DMS114 treated with DMSO at 0.1 percent for 48 hours (cell line): Measurements from ENCODE around the gene MRPS23.

ENCODE experiments used
- DNase-seq: peaks from one replicate; lab custom pipeline; 2025; ENCODE audit not compliant: unreplicated experiment; lab: John Stamatoyannopoulos, UW

The MRPS23 gene

GRCh38 chr17:57838857-57839570, 10.8 kb downstream of the MRPS23 start:
- DNase-seq: no peak

- no peak for DNase-seq
Measured at GRCh38 chr17:57838453-57838852, 11.4 kb downstream of the MRPS23 start.

DNA sequence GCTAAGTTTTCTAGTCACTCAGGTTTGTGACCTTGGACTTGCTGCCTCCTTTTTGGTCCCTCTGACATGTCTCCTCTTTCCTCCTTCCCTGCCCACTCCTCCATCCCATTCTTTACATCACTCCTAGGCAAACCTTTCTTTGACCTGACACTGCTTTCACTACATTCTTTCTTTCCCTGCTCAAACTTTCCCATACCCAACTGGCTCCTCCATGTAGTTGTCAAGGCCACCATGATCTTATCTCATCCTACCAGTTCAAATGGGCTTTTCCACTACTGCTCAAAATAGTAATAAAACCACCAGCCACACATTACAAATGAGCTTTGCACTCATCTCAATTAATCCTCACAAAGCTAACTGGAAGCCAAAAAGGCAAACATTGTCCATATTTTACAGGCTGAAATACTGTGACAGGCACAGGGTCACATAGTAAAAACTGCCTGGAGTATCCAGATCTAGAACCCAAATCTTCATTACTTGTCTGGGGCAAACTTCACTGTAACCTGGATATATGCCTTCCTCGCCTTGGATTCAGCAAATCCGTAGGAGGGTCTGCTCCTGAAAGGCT, 14.4 kb downstream of the MRPS23 start:
- no peak for DNase-seq

DNA sequence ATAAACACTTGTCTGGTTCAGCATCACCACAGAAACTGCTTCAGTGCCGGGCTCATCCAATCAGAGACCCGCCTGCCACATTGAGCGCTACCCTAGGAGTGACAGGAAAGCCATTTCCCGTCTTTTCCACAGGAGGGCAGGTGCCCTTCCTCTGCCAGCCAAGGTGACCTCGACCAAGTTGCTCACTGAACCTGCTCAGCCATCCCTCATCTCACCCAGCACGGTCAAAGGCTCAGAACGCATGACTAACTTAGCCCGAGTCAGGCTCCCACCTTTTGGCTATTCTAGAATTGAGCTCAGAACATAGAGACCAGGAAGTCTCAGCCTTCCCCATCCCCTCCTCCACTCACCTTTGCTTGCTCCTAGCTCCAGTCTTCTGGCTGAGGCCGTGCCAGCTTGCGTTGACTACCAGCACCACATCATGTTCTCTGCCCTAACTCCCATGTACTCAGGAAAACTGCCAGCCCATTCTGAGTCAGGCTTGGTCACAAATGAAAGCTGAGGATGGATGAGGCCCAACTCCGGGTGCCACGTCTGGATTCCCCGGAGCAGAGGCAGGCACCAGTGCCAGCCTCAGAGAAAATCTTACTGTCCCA, 15.6 kb downstream of the MRPS23 start:
- no peak for DNase-seq

GRCh38 chr17:57833179-57833939, 16.5 kb downstream of the MRPS23 start:
- peak; percentile 37 for DNase-seq

DNA sequence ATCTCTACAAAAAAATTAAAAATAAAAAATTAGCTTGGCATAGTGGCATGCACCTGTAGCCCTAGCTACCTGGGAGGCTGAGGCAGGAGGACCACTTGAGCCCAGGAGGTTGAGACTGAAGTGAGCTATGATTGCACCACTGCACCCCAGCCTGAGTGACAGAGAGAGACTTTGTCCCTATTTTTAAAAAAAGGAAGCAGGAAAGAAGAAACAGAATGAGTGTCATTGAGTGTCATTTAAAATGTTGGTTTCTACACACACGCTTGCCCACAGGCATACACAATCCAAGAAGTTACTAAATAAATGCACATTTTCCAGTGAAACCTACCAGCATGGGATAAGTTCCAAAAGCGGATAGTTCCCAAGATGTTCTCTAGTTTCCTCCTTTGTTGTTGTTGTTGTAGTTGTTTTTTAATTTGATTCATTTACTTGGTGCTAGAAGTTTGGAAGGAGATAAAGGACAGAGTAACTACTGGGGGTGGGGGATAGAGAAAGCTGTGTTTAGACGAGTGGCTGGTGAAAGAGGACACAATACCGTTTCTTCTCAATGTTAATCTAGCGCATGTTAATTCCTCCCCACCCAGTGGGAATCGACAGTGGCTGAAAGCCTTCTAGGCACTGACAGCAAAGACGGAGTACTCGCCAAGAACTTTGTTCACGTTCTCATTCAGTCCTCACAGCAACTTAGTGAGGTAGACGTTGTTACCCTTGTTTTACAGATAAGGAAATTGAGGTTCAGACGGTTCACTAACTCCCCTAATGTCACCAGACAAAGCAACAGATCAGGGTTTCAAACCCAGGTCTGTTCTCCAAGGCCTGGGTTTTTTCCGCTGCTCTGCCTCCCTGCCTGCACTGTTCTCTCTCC, 17.3 kb downstream of the MRPS23 start:
- no peak for DNase-seq

- no peak for DNase-seq
Measured at GRCh38 chr17:57830880-57831279, 19.0 kb downstream of the MRPS23 start.

DNA sequence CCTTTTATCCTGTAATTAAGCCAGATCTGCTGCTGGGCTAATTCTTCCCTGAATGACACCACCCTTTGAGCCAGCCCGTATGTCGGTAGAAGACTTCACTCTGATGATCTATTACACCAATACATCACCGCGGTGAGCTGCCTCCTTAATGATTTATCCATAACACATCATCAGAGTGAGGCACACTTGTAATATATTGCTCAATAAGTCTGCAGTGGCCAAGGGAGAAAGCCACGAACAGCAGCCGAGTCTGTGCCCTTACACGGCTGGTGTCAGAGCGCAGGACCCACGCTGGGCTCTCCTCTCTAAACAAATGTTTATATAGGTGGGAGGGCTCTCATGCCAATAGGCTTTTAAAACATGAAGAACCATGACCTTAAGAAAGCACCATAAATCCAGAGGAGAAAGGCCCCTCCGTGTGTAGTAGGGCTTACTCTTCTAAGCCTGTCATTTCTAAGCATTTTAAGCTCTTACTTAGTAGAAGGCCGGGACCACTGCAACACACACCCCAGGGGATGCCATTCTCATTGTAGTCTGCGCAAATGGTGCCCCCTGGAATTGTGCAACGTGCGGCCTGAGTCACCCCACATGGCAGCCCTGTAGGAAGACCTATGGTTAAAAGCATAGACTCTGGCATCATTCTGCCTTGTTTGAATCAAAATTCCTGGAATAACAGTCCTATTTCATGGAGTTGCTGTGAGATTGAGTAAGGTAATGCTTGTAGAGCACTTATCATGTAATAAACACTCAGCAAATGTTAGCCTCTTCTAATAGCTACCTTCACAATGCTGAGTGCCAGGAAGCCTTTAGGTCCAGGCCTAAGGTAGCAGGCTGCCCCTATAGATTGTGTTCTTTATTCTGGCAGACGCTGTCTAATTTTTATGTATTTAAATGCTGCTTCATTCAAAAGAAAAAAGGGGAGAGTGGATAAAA, 26.1 kb downstream of the MRPS23 start:
- DNase-seq: no peak

GRCh38 chr17:57819867-57820266, 30.0 kb downstream of the MRPS23 start:
- DNase-seq: no peak

DNA sequence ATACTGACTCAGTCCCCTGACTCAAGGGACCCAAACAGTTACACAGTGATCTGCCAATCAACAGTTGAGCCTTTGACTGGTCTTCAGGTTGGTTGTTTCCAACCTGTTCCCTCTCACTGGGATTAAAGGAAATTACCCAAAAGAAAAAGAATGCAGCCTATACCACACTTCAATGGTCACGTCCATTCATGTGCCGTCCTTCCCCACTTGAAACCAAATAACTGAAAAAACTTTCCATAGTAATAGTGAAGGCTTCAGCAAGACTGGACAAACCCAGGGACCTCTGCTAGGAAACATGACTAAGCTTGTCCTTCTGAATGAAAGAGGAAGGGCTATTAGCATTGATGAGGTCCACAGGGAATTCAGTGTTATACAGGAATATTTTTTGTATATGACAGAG, 30.6 kb downstream of the MRPS23 start:
- DNase-seq: no peak

DNA sequence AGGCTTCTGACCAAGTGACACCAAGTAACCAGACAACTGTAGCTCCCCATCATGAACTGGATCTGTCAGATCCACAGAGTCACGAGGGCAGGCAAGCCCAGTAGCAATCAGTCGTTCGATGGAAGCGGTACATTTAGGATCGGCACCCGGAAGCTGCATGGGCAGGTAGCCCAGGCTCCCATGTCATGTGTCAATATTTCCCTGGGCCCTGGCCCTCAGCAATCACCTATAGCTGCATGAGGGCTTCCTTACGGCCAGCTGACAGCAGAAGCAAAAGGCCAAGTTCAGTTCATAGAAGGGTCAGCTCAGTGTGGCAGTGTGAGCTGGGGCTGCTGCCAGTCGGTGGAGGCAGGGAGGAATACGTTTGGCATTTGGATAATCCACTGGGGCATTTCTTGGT, 31.8 kb downstream of the MRPS23 start:
- no peak for DNase-seq

DNA sequence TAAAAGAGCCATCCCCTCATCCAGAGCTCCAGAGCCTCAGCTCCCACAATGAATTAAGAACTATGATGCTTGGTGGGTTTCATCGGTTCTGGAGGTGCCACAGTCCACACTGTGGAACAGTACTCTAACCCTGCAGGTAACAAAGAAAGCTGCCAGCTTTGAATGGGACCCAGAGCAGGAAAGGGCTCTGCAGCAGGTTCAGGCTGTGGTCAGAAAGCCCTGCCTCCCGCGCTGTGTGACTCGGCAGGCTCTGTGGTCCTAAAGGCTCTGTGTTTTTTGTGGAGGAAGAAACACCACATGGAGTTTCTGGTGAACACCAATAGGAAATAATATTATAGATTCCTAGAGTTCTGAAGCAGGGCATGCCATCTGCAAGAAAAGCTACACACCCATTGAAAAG, 32.5 kb downstream of the MRPS23 start:
- DNase-seq: no peak

DNA sequence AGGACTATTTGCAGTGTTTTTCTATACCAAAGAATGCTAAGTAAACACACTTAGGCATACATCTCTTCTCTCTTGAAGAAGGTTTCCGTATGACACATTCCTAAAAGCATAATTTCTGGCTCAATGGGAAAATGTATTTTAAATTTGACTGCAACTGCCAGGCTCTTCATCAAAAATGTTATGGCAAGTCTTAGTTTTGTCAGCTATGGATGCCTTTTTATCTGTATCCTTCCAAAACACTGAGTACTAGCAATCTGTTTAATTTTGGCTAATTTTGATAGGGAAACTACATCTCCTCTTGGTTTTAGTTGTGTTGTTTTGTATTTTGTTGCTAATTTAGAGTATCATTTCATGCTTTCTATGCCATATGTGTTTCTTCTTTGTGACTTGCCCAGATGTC, 35.4 kb downstream of the MRPS23 start:
- no peak for DNase-seq

- no peak for DNase-seq
Measured at GRCh38 chr17:57811638-57812280, 38.1 kb downstream of the MRPS23 start.

DNA sequence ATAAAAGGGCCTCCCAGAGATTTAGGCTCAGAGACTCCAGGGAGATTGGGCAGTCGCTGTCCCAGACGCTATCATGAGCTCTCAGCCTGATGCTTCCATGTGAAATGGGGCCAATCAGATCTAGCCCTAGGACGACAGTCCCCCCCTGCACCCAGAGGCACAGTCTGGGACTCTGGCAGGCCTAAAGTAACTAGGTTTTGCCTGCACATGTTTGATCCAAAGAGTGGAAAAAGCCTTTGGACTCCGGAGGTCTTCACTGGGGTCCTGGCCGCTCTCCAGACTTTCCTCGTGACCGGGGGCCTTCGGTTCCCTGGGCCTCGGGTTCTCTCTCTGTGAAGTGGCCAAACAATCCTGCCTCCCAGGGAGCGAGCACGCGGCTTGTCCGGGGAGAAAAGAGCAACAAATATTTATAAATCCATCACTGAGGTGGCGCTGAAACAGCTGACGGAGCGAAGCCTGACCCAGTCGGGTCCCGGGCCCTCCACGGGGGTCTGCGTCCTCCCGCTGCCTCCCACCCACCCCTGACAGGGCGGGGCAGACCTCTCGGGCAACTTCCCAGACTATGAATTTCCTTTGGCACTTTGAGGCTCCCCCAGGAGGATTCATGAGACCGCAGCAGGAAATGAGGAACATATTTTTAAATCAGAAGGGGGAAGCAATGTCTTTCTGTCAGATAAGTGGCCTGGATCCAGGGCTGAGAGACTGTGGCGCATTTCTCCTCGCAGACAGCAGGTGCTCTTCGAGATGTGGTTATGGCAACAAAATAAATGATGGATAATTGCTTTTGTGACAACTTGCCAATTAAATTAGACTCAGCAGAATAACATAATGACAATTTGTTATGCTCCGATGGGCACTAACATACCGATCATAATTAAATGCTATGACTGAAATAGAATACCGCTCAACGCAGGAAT, 38.9 kb downstream of the MRPS23 start:
- DNase-seq: no peak

DNA sequence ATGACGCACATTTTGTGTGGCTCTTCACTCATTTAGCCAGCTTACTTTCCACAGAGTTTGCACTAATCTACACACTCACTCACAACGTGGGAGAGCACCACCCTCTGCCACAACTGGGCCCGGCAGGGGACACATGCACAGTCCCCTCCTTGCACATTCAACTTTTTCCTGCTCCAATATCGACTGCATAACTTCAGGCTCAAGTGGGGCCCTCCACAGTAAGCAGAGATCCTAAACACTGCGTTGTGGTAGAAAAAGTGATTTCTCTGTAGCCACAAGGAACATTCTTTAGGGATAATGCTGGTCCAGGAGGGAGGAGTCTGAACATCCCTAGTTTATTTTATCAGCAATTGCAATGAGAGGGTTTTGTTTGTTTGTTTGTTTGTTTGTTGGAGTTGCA, 40.0 kb downstream of the MRPS23 start:
- no peak for DNase-seq

DNA sequence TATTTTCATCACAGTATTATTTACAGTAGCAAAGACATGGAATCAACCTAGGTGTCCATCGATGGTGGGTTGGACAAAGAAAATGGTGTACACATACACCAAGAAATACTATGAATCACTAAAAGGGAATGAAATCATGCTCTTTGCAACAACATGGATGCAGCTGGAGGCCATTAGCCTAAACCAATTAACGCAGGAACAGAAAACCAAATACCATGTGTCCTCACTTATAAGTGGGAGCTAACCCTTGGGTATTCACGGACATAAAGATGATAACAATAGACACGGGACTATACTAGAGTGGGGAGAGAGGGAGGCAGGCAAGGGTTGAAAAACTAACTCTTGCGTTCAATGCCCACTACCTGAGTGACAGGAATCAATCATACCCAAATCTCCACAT, 41.0 kb downstream of the MRPS23 start:
- DNase-seq: no peak

GRCh38 chr17:57806167-57806830, 43.5 kb downstream of the MRPS23 start:
- no peak for DNase-seq
